ENCODE results near the gene KIR2DL1.

DNA sequence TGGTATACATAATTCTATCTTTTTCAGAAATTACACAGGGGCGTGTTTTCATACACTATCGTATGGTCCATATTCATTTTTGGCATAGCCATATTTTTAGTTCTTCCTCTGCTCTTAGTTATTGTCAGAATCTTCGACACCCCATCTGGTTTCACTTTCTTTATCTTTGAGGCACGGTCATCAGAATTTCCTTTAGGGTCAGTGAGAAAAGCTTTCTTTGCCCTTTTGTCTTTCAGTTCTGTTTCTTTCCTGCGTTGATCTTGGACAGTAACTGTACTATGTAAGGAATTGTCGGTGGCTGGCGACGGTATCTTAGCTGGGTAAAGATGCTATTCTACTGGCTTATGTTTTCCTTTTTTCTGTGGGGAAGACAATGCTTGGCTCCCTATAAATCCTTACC lies 23.2 kb downstream of the KIR2DL1 start:
- TF ChIP-seq, protein P1, sequence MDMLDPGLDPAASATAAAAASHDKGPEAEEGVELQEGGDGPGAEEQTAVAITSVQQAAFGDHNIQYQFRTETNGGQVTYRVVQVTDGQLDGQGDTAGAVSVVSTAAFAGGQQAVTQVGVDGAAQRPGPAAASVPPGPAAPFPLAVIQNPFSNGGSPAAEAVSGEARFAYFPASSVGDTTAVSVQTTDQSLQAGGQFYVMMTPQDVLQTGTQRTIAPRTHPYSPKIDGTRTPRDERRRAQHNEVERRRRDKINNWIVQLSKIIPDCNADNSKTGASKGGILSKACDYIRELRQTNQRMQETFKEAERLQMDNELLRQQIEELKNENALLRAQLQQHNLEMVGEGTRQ (IDR thresholded peaks at IDR 0.05; ENCODE audit: low read depth, low read length), result no peak
- TF ChIP-seq, protein P2, sequence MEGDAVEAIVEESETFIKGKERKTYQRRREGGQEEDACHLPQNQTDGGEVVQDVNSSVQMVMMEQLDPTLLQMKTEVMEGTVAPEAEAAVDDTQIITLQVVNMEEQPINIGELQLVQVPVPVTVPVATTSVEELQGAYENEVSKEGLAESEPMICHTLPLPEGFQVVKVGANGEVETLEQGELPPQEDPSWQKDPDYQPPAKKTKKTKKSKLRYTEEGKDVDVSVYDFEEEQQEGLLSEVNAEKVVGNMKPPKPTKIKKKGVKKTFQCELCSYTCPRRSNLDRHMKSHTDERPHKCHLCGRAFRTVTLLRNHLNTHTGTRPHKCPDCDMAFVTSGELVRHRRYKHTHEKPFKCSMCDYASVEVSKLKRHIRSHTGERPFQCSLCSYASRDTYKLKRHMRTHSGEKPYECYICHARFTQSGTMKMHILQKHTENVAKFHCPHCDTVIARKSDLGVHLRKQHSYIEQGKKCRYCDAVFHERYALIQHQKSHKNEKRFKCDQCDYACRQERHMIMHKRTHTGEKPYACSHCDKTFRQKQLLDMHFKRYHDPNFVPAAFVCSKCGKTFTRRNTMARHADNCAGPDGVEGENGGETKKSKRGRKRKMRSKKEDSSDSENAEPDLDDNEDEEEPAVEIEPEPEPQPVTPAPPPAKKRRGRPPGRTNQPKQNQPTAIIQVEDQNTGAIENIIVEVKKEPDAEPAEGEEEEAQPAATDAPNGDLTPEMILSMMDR (conservative IDR thresholded peaks at IDR 0.05; ENCODE audit: low read depth, low read length), result no peak
- TF ChIP-seq MAZ (IDR thresholded peaks at IDR 0.05; ENCODE audit: borderline replicate concordance, low read depth, low read length) (no peak), MAFK (IDR thresholded peaks at IDR 0.05; ENCODE audit: low read depth, low read length) (no peak), RFX5 (IDR thresholded peaks at IDR 0.05; ENCODE audit: low read depth, low read length) (no peak), POLR2A (IDR thresholded peaks at IDR 0.05; ENCODE audit: low read depth, low read length) (no peak), BHLHE40 (IDR thresholded peaks at IDR 0.05; ENCODE audit: low read depth, low read length) (no peak), CEBPB (IDR thresholded peaks at IDR 0.05; ENCODE audit: low read depth, low read length) (no peak), RCOR1 (IDR thresholded peaks at IDR 0.05; ENCODE audit: insufficient replicate concordance, low read length) (no peak)
- TF ChIP-seq, protein P3, sequence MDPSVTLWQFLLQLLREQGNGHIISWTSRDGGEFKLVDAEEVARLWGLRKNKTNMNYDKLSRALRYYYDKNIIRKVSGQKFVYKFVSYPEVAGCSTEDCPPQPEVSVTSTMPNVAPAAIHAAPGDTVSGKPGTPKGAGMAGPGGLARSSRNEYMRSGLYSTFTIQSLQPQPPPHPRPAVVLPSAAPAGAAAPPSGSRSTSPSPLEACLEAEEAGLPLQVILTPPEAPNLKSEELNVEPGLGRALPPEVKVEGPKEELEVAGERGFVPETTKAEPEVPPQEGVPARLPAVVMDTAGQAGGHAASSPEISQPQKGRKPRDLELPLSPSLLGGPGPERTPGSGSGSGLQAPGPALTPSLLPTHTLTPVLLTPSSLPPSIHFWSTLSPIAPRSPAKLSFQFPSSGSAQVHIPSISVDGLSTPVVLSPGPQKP (IDR thresholded peaks at IDR 0.05; ENCODE audit: borderline replicate concordance, low read depth, low read length), result no peak

Measured in IMR-90 (cell line).